Thyroid gland (tissue), 4 donors: Measurements from ENCODE around the gene TREM2. TPM values are rescaled to one million over a fixed set of nuclear protein-coding genes. Genes with fewer than 3 reads are reported as not detected.

ENCODE experiments used
- DNase-seq, 2 donors: peaks; one replicate each; pipeline ENCODE4 v3.0.0-alpha.2; 2019
- H3K27ac ChIP-seq, 3 donors: fragments of 200-600 bp; sonication (generic); 1 replicate in 2 of 3; 2 replicates in 1 of 3; pipeline ENCODE4 v1.5.1; 2016 to 2019; ENCODE audit warnings: mild to moderate bottlenecking in 1 of 3, moderate library complexity in 1 of 3
- H3K27me3 ChIP-seq: fragments of 200-600 bp; sonication (generic); one replicate; pipeline ENCODE4 v1.5.1; 2019
- H3K36me3 ChIP-seq, 2 donors: fragments of 200-600 bp; sonication (generic); one replicate each; pipeline ENCODE4 v1.5.1; 2016 to 2019
- H3K4me1 ChIP-seq, 2 donors: fragments of 200-600 bp; sonication (generic); one replicate each; pipeline ENCODE4 v1.5.1; 2017 to 2019
- H3K4me3 ChIP-seq, 3 donors: fragments of 200-600 bp; sonication (generic); replicated peaks in 1 of 3; 1 replicate in 2 of 3; 2 replicates in 1 of 3; pipeline ENCODE4 v1.5.1; 2016; ENCODE audit warnings: mild to moderate bottlenecking in 1 of 3
- H3K9me3 ChIP-seq: fragments of 200-600 bp; sonication (generic); one replicate; pipeline ENCODE4 v1.5.1; 2017
- CTCF ChIP-seq, 6 experiments: fragments of 200-600 bp in 3 of 6; fragments of 450-650 bp in 3 of 6; sonication (generic) in 3 of 6; IDR thresholded peaks; one replicate each; pipeline ENCODE4 v1.5.1; 2016 to 2019; ENCODE audit warnings: antibody characterized with exemption in 6 of 6, mild to moderate bottlenecking in 2 of 6, inconsistent platforms in 1 of 6, moderate library complexity in 1 of 6
- POLR2A ChIP-seq, 2 donors: fragments of 450-650 bp; IDR thresholded peaks; one replicate each; pipeline ENCODE4 v1.6.1; 2017; ENCODE audit warnings: antibody characterized with exemption in 2 of 2, mild to moderate bottlenecking in 2 of 2, moderate library complexity in 1 of 2
- WGBS, 2 donors: methylation state at CpG; one replicate each; pipeline ENCODE4 v1.1.5; 2017; 5-methylcytosine and 5-hydroxymethylcytosine counted together
- intact Hi-C: fragments of 100-400 bp; cut with DNase I; formaldehyde crosslinking; loops from one replicate; pipeline ENCODE4 v1.15.1; 2023
- total RNA-seq, 4 donors: library from RNA; depleted of rRNA; stranded (reverse); fragments of >200 nt; gene quantifications; one replicate each; pipeline ENCODE4 v1.2.3, GENCODE V29; 2016

Gene TREM2
- total RNA-seq, 4 donors from 2014 or later = 1.0 to 4.1 (median 1.7) TPM; not detected in 1

- WGBS, 2 donors = 93% methylated on average over 4 of the region's 4 CpGs
- Histone ChIP-seq H3K27me3 (no peaks in the 10 kb centered on the region), H3K36me3 (no peaks in the 10 kb centered on the region), H3K4me1 (no peaks in the 10 kb centered on the region), H3K4me3 (no peak overlapping the region), H3K27ac (no peak overlapping the region), H3K9me3 (no peaks in the 10 kb centered on the region)
- TF ChIP-seq CTCF (IDR thresholded peaks at IDR 0.05) (no peak), POLR2A (IDR thresholded peaks at IDR 0.05) (no peak)
- no peak for DNase-seq
- intact Hi-C loops = no loop called here
These were observed 1.7 kb upstream of the TREM2 start for GRCh38 chr6:41164551-41165120.

GRCh38 chr6:41163419-41163717, 452 bp upstream of the TREM2 start:
- Histone ChIP-seq H3K4me1 (no peaks in the 10 kb centered on the region), H3K4me3 (no peak overlapping the region), H3K9me3 (no peaks in the 10 kb centered on the region), H3K36me3 (no peaks in the 10 kb centered on the region), H3K27me3 (no peaks in the 10 kb centered on the region), H3K27ac (no peak overlapping the region)
- WGBS, 2 donors = 75 to 100% methylated on average over 1 of the region's 1 CpG
- TF ChIP-seq POLR2A (IDR thresholded peaks at IDR 0.05) (no peak), CTCF (IDR thresholded peaks at IDR 0.05) (no peak)
- DNase-seq = no peak
- intact Hi-C loops = no loop called here

- H3K4me3 ChIP-seq = no peak overlapping the region
- H3K9me3 ChIP-seq = no peaks in the 10 kb centered on the region
- intact Hi-C loops = no loop called here
- H3K27ac ChIP-seq = no peak overlapping the region
- H3K36me3 ChIP-seq = no peaks in the 10 kb centered on the region
- no peaks in the 10 kb centered on the region for H3K27me3 ChIP-seq
- WGBS, 2 donors = 86 to 88% methylated on average over 13 of the region's 13 CpGs
- no peaks in the 10 kb centered on the region for H3K4me1 ChIP-seq
- no peak for DNase-seq
- TF ChIP-seq POLR2A (IDR thresholded peaks at IDR 0.05) = no peak
- TF ChIP-seq CTCF (IDR thresholded peaks at IDR 0.05) = no peak
These were observed 914 bp downstream of the TREM2 start for GRCh38 chr6:41161851-41162552.

- Histone ChIP-seq H3K9me3 (no peaks in the 10 kb centered on the region), H3K4me1 (no peaks in the 10 kb centered on the region), H3K27me3 (no peaks in the 10 kb centered on the region), H3K27ac (no peak overlapping the region), H3K4me3 (no peak overlapping the region), H3K36me3 (no peaks in the 10 kb centered on the region)
- no peak for TF ChIP-seq CTCF (IDR thresholded peaks at IDR 0.05)
- TF ChIP-seq POLR2A (IDR thresholded peaks at IDR 0.05) = no peak
- 92 to 94% methylated on average over 10 of the region's 10 CpGs for WGBS, 2 donors
- intact Hi-C loops = no loop called here
- no peak for DNase-seq
These were observed 1.5 kb downstream of the TREM2 start for GRCh38 chr6:41161380-41161779.

GRCh38 chr6:41160933-41161332, 2.0 kb downstream of the TREM2 start:
- Histone ChIP-seq H3K4me1 (no peaks in the 10 kb centered on the region), H3K36me3 (no peaks in the 10 kb centered on the region), H3K9me3 (no peaks in the 10 kb centered on the region), H3K27ac (no peak overlapping the region), H3K4me3 (no peak overlapping the region), H3K27me3 (no peaks in the 10 kb centered on the region)
- whole genome bisulfite sequencing, 2 donors = 77 to 78% methylated on average over 3 of the region's 3 CpGs
- no peak for DNase-seq
- no peak for TF ChIP-seq CTCF (IDR thresholded peaks at IDR 0.05)
- no peak for TF ChIP-seq POLR2A (IDR thresholded peaks at IDR 0.05)
- intact Hi-C loops = no loop called here
